ENCODE results near the gene ZNF581.

ZNF581 gene

DNA sequence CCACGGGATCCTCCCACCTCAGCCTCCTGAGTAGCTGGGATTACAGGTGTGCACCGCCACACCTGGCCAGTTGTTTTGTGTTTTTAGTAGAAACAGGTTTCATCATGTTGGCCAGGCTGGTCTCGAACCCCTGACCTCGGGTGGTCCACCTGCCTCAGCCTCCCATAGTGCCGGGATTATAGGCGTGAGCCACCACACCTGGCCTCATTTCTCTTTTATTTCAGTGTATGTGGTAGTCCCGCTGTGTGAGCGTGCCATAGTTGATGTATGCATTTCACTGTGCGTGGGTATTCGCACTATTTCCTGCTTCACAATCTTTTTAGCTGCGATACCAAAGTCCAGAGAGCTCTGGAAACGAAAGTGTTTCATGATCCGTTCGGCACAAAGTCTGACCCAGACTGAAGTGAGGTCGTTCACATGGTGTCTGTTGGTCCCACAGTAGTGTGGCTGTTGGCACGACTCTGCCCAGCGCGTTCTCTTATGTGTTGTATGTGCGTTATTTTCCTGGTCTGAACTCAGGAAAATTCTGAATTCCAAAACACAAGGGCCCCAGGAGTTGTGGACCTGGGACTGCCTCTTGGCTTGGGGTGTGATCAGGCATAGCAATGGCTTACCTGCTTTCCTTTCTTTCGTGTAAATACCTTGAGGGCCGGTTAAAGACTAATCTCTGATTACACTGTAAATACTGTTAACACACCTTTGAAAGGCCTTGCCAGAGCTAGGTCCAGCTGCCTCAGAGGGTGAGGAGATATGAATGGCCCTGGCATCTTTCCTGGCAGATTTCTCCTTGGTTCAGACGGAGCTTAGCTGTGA lies 40.2 kb downstream of the ZNF581 start:
- no peak for DNase-seq

DNA sequence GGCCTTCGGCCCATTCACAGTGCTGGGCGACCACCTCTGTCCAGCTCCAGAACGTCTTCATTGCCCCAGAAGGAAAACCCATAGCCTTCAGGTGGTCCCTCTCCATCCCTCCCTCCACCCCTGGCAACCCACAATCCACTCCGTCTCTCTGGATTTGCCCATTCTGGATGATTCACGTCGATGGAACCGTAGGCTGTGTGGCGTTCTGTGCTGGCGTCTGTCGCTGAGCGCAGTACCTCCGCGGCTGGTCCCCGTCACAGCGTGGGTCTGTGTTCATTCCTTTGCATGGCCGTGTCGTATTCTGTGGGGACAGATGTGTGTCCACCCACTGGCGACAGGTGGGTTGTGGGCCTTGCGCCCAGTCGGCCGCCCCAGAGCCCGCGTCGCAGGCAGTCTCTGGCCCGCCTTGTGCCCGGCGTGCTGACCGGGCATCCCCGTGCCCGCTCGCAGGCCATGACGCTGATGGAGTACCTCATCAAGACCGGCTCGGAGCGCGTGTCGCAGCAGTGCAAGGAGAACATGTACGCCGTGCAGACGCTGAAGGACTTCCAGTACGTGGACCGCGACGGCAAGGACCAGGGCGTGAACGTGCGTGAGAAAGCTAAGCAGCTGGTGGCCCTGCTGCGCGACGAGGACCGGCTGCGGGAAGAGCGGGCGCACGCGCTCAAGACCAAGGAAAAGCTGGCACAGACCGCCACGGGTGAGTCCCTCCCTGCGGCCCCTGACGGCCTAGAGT lies 41.7 kb downstream of the ZNF581 start:
- DNase-seq = no peak

DNA sequence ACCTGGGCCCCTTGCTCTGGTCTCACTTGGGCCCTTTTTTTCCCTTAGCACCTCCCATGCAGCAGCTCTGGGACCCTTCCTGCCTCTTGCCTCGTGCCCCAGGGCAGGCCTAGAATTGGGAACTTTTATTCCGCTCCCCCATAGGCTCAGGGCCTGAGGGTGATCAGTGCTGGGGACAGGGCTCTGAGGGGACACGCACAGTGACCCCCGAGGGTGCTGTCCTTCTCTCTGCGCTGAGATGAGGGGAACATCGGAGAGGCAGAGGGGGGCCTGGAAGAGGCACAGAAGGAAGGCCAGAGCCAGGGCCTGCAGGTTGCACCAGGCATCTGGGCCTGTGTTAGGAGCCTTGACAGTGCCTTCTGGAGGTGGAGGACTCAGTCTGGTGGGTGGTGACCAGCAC lies 42.3 kb downstream of the ZNF581 start:
- DNase-seq = no peak

DNA sequence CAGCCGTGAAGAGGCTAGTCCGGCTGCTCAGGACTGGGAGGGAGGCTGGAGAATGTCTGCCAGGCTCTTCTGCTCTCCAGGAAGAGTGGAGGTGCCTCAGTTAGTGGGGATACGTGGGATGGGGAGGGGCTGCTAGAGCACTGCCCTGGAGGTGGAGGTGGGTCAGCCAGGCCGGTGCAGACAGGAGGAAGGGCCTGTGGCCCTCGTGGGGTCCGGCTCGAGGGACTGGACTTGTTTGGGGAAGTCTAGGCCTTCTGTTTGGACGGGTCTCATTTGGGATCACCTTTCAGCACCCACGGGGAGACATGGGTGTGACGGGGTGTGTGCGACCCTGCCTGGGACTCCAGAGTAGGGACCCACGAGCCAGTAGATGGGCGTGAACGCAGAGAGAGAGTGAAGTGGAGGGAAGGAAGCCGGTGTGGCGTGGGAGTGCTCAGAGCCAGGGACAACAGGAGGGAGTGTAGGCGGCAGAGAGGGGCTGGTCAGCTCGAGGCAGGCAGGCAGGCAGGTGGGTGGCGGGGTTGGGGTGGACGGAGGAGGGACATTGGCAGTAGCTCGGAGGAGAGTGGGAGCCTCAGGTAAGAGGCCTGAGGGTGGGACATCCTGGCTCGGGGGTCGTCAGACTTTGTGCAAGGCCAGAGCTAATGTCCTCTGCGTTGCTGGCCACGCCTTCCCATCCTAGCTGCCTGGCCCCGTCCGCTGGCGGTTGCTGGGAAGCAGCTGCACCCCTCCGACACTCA lies 43.0 kb downstream of the ZNF581 start:
- DNase-seq = no peak

DNA sequence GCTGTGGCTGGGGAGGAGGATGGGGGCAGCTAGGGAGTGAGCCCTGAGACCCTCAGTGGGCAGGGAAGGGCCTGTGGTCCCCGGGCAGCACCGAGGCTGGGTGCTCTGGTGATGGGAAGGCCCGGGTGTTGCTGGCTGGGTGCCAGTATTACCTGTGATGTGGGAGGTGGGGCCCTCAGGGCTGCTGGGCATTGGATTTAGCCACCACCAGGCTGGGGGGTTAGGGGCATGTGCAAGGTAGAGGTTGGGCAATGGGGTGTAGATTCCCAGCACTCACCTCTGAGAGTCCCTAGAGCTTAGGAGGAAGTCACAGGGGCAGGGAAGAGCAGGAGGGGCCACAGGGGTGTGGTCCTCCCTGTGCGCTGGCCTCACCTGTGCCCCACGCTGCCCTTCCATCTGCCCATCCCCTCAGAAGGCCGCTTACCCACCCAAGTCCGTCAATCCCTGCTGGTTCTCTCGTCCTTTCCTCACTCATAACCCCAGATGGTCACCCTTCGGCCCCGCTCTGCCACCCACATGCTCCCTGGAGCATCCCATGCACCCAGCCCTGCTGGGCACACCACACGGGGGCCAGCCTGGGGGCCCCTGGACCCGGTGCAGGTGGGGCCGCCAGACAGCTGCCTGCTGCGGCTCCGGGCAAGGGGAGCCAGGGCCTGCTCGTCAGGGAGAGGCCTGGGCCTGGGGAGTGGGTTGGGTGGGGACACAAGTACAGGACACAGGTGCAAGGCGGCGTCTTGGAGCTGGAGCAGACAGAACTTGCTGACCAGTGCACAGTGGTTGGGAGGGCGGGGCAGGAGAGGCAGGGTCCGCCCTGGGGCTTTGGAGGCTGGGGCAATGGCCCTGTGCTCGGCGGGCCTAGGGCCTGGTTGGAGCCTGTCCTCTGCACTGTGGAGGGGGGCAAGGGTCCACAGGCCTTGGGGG lies 44.1 kb downstream of the ZNF581 start:
- DNase-seq = no peak

DNA sequence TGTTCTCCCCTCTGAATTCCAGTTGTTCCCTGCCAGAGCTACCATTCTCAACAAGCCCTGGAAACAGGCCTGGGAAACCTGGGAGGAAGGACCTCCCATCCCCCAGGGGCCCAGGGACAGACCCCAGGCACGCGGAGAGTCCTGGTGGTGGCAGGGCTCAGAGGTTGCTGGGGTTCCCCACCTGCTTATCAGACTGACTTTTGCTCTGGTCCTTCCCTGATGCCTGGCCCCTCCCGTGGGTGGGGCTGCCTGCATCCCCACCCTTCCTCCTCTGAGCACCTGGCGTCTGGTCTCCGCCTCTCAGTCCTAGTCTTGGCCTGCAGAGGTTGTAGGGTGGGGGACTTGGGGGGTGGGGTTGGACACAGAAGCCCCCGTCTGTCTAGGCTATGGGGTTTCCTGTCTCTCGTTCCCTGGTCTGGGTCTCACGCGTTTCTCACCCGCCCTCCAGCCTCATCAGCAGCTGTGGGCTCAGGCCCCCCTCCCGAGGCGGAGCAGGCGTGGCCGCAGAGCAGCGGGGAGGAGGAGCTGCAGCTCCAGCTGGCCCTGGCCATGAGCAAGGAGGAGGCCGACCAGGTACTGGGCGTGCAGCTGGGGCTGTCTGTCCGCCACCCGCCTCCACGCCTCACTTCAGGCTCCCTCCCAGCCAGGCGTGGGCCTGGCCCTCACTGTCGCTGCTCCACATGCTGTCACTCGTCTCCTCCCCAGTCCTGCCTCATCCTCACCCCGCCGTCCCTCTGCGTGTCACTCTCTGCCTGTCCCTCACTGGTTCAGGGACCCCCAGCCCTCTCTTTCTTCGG lies 45.2 kb downstream of the ZNF581 start:
- DNase-seq = no peak

DNA sequence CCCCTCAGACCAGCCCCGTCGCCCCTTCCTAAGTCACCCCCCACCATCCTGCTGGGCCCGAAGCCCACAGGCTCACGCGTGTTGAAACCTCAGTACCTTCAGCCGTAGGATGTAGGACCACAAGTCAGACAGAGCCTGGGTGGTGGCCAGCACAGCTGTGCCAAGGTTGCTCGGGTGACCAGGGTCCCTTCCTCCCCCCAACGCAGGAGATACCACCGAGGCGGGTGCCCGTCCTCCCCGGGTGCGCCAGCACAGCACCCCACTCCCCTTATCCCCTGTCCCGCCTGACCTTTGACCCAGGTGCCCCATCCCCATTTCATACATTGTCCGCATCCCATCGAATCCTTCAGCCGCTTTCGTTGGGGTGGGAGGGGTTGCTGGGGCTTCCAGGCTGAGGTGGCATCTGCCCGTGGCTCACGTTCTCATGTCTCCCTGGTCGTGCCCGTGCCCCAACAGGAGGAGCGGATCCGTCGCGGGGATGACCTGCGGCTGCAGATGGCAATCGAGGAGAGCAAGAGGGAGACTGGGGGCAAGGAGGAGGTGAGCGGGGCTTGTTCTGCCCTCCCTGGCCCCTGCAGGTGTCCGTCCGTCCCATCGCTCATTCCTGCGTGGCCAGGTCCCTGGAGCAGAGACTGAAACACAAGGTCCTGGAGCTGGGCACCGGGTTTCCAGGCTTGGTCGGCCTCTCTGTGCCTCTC lies 46.1 kb downstream of the ZNF581 start:
- no peak for DNase-seq

DNA sequence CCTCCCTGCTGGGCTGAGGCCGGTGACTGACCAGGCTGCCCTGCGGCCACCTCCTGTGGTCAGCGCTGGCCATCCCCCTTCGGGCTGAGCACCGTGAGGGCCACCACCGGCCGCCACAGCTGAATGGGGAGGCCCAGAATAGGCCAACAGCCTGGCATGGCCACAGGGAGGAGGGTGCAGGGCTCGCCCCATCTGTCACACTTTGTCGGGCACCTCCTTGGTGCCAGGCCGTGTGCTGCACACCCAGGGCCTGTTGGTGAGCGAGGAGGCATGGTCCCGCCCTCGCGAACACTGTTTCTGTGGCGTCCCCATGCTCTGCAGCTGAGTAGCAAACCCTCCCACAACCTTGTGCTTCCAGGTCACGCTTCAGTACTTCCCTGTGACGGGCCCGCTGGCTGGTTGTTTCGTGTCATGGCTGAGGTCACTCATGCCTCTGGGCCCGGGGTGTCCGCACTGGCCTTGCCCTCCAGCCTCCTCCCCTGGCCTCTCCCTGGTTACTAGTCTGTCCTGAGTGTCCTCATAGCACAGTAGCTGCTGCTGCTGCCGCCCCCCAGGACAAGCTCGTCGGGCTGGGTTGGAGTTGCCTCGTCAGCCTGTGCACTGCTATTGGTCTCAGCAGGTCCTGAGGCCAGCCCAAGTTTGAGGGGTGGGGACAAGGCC lies 46.8 kb downstream of the ZNF581 start:
- DNase-seq = no peak

DNA sequence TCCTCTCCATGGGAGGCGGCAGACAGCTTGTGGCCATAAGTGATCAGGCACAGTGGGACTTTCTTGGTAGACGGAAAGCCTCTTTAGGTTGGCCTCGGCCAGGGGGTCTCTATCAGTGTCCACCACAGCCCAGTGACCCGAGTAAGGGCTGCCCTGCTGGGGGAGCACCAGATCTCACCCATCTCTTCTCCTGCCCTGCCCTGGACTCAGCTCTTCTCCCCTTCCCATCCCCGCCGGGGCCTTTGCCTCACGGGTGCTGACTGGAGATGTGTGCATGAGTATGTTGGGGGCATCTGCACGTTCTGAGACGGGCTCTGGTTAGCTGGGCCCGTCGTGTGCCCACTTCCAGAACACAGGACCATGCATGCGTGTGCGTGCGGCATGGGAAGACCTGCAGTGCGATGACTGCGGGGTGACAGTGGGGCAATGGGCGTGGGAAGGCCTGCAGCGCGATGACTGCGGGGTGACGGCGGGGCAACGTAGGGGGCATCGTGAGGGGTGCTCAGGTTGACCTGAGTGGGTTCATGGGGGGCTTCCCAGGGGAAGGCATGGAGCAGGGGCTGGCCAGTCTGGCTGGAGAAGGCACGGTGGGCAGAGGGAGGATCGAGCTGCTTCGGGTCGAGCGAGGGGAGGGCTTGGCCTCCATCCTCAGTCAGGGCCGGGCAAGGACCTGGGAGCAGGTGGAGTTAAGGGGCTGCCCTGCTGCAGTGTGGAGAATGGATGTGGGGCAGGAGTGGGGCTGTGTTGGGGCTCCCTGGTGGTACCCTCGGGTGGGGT lies 47.5 kb downstream of the ZNF581 start:
- DNase-seq = no peak

DNA sequence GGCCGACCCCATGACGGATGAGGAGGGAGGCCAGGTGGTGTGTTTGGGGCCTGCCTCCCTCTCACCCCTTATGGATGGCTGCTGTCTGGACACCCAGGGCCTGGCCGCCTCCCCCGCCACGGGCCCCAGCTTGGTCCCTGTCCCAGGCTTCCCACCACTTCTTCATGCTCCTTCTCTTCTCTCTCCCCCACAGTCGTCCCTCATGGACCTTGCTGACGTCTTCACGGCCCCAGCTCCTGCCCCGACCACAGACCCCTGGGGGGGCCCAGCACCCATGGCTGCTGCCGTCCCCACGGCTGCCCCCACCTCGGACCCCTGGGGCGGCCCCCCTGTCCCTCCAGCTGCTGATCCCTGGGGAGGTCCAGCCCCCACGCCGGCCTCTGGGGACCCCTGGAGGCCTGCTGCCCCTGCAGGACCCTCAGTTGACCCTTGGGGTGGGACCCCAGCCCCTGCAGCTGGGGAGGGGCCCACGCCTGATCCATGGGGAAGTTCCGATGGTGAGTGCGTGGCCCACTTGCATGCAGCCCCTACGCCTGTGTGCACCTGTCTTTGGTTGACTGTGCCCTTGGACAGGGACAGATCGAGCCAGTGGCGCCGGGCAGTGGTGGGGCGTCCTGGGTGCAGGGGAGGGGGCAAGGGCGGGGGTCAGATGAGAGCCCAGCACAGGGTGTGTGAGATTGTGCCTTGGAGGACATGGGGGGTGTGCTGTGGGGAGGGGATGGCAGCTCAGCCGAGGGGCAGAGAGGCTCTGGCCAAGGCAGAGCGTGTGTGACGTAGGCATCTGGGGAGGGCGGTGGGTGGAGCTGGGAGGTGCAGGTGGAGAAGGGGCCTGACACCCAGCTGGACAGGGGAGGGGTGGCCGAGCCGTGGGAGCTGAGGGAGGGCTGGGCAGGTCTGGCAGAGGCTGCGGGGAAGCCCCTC lies 48.4 kb downstream of the ZNF581 start:
- no peak for DNase-seq

DNA sequence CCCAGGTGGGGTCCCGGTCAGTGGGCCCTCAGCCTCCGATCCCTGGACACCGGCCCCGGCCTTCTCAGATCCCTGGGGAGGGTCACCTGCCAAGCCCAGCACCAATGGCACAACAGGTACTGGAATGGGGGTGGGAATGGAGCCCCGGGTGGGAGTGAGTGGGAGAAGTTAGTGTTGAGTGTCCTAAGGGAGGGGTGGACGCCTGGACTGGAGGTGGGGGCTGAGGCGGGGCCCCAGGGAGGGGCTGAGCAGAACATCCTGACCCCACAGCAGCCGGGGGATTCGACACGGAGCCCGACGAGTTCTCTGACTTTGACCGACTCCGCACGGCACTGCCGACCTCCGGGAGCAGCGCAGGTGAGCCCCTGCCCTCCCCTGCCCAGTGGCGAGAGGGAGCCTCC lies 49.2 kb downstream of the ZNF581 start:
- no peak for DNase-seq

DNA sequence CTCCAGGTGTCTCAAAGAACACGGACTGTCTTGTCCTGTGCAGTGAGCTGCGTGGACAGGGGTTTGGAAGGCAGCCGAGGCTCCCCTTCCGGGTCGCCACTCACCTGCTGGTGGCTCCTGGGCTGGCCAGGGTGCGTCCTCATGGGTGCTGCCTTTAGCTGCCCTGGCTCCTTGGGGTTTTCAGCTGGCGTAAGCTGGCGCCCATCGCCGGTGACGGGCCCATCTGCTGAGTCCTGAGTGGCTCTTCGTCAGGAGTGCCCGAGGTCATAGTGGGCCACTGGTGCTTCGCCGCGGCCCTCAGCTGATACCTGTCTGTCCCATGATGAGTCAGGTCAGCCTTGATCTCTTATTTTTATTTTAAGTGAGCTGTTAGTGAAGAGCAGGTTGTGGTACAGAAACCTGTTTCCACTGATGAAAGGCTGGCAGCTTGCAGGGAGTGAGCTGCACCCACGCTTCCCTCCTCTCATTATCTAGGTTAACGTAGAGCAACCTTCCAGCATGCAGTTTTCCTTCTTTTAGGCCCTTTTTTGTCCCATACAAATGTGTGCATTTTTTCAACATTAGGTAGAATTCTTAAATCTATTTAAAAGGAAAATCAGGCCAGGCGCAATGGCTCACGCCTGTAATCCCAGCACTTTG lies 50.0 kb downstream of the ZNF581 start:
- DNase-seq = no peak

DNA sequence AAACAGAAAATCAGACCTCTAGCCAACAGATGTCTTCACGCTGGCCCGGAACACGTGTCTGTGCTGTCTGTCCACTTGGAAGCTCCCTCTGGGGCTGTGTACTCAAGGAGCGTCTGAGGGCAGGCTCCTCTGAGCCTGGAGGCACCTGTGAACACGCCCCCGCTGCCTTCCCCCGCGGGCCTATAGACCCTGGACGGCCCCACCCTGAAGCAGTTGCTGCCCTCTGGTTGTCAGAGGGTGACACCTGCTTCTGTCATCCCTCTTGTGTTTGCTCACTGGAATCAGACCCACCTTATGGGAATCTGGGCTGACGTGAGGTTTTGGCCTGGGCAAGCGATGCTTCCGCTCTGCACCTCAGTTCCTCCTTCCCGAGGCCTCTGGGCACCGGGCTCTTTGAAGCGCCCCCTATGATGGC lies 50.8 kb downstream of the ZNF581 start:
- DNase-seq = no peak

DNA sequence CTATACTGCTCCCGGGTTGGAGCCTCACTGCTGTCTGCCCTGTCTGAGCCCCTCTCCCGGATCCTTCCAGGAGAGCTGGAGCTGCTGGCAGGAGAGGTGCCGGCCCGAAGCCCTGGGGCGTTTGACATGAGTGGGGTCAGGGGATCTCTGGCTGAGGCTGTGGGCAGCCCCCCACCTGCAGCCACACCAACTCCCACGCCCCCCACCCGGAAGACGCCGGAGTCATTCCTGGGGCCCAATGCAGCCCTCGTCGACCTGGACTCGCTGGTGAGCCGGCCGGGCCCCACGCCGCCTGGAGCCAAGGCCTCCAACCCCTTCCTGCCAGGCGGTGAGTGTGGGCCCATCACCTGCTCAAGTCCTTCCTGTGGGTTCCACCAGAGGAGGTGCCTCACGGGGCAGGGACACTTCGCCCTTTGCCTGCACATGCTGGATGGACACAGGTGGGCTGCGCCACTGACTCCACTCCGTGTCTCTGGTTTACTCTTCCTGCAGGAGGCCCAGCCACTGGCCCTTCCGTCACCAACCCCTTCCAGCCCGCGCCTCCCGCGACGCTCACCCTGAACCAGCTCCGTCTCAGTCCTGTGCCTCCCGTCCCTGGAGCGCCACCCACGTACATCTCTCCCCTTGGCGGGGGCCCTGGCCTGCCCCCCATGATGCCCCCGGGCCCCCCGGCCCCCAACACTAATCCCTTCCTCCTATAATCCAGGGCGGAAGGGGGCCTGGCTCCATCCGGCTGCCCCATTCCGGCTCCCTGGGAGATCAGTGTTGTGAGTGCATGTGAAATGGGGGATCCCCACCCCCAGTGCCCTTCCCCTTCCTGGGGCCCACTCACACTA lies 51.4 kb downstream of the ZNF581 start:
- DNase-seq = no peak

All from activated CD8-positive, alpha-beta memory T cell treated with anti-CD3 and anti-CD28 coated beads for 24 hours (primary cell).